Osteocyte (in vitro differentiated cells): ENCODE results near the gene SATL1. TPM values are rescaled to one million over a fixed set of nuclear protein-coding genes. Genes with fewer than 3 reads are reported as not detected.
A peak's percentile ranks its signal among the peaks of the same experiment; 100 is the strongest.
"Not testable (repeated sequence)": the region's sequence is repeated elsewhere in the genome, so short reads cannot be mapped to it uniquely, and the experiment has no call there.

ENCODE experiments used
- DNase-seq: peaks from one replicate; pipeline ENCODE4 v3.0.0; 2021; ENCODE audit warnings: mixed read lengths; ENCODE audit not compliant: unreplicated experiment; ENCODE audit errors: extremely low spot score
- H3K27ac Mint-ChIP-seq: one replicate; pipeline ENCODE4 v1.8.0; 2021; ENCODE audit warnings: mild to moderate bottlenecking, mixed read lengths; ENCODE audit not compliant: unreplicated experiment
- H3K27me3 Mint-ChIP-seq: one replicate; pipeline ENCODE4 v1.8.0; 2021; ENCODE audit warnings: mixed read lengths; ENCODE audit not compliant: unreplicated experiment
- H3K36me3 Mint-ChIP-seq: one replicate; pipeline ENCODE4 v1.8.0; 2021; ENCODE audit warnings: mixed read lengths; ENCODE audit not compliant: unreplicated experiment
- H3K4me1 Mint-ChIP-seq: one replicate; pipeline ENCODE4 v1.8.0; 2021; ENCODE audit warnings: mixed read lengths; ENCODE audit not compliant: unreplicated experiment
- H3K4me3 Mint-ChIP-seq: one replicate; pipeline ENCODE4 v1.8.0; 2021; ENCODE audit warnings: mild to moderate bottlenecking, moderate library complexity, mixed read lengths; ENCODE audit not compliant: unreplicated experiment
- H3K9me3 Mint-ChIP-seq: one replicate; pipeline ENCODE4 v1.8.0; 2021; ENCODE audit warnings: mixed read lengths; ENCODE audit not compliant: unreplicated experiment
- total RNA-seq: library from RNA; stranded (reverse); gene quantifications from 2 replicates; pipeline ENCODE4 v1.2.1, GENCODE V29; 2021
- TF ChIP-seq, protein P1 (sequence below): fragments of 200-600 bp; sonication (generic); IDR thresholded peaks from 2 replicates; pipeline ENCODE4 v1.5.0; 2021; ENCODE audit warnings: antibody characterized with exemption, mild to moderate bottlenecking, moderate library complexity

The SATL1 gene
- total RNA-seq, 1 donor from 2014 or later = not detected

DNA sequence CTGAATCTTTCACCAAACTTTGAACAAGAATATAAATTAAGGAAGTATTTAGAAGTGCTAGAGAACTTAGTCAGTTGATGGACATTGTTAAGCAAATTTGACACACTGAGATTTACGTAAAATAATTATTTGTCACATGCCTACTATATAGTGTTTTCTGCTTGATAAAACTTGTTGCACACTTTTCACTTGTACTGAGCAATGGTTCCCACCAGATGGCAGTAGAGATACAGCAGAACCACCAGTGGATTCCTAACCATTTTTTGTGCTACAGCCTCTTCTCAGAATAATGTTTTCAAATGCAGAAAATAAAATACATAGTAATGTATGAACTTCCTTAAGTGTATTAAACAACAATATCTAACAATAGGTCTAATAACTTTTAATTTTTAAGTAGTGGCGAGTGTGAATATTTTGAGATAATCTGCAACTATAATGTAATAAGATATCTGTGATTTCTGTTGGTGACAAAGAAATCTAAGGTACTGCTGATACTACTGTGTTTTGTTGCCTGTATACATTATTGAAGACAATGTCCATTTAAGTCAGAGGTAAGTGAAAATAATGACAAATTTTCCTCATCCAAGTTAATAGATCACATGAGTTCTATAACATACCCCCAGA, 158.7 kb downstream of the SATL1 start:
- peaks cover 6% of the 10 kb centered on the region for H3K36me3 Mint-ChIP-seq
- H3K27me3 Mint-ChIP-seq = no peaks in the 10 kb centered on the region
- no peaks in the 10 kb centered on the region for H3K9me3 Mint-ChIP-seq

DNA sequence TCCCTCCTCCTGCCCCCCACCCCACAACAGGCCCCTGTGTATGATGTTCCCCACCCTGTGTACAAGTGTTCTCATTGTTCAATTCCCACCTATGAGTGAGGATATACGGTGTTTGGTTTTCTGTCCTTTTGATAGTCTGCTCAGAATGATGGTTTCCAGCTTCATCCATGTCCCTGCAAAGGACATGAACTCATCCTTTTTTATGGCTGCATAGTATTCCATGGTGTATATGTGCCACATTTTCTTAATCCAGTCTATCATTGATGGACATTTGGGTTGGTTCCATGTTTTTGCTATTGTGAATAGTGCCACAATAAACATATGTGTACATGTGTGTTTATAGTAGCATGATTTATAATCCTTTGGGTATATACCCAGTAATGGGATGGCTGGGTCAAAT, 166.3 kb downstream of the SATL1 start:
- not testable (repeated sequence) for H3K9me3 Mint-ChIP-seq, H3K36me3 Mint-ChIP-seq

More for the DNA sequence above, 158.7 kb downstream of the SATL1 start:
- Mint-ChIP-seq H3K4me3 (no peak overlapping the region), H3K27ac (no peak overlapping the region), H3K4me1 (no peaks in the 10 kb centered on the region)
- DNase-seq = no peak
- TF ChIP-seq, protein P1, sequence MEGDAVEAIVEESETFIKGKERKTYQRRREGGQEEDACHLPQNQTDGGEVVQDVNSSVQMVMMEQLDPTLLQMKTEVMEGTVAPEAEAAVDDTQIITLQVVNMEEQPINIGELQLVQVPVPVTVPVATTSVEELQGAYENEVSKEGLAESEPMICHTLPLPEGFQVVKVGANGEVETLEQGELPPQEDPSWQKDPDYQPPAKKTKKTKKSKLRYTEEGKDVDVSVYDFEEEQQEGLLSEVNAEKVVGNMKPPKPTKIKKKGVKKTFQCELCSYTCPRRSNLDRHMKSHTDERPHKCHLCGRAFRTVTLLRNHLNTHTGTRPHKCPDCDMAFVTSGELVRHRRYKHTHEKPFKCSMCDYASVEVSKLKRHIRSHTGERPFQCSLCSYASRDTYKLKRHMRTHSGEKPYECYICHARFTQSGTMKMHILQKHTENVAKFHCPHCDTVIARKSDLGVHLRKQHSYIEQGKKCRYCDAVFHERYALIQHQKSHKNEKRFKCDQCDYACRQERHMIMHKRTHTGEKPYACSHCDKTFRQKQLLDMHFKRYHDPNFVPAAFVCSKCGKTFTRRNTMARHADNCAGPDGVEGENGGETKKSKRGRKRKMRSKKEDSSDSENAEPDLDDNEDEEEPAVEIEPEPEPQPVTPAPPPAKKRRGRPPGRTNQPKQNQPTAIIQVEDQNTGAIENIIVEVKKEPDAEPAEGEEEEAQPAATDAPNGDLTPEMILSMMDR = peak; percentile 86

DNA sequence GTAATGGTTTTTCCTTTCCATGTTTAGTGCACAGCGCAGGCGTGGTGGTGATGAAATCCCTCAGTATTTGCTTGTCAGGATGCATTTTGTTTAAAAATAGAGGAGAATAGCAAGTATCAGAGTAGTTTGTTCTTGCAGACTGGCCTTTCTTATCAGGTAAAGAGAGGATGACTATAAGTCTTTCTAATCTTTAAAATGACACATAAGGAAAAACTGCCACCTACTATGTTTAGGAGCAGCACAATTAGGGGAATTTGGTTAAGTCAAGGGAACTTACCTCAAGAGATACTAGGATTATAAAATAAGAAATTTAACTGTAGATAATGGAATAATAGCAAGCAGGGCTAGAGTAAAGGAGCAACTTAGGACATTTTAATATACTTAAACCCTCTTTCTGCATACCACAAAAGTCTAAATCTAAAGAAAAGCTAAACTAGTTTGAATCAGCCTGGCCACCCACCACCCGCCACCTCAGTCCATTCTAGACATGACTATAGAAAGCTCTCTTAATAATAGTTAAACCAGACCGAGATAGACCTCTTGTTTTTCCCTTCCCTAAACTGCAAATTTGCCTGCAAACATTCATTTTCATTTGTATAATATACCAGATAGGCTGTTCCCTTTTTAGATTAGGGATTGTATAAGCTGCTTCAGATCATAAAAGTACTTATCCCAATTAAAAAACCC, 177.9 kb downstream of the SATL1 start:
- H3K27me3 Mint-ChIP-seq = no peaks in the 10 kb centered on the region
- no peak overlapping the region for H3K27ac Mint-ChIP-seq
- DNase-seq = no peak
- TF ChIP-seq, protein P1 = no peak
- H3K4me3 Mint-ChIP-seq = no peak overlapping the region
- H3K36me3 Mint-ChIP-seq = peaks cover 10% of the 10 kb centered on the region
- peaks cover 26% of the 10 kb centered on the region for H3K9me3 Mint-ChIP-seq
- no peaks in the 10 kb centered on the region for H3K4me1 Mint-ChIP-seq

More for the DNA sequence above, 166.3 kb downstream of the SATL1 start:
- not testable (repeated sequence) for H3K4me3 Mint-ChIP-seq, DNase-seq, H3K4me1 Mint-ChIP-seq, H3K27me3 Mint-ChIP-seq, H3K27ac Mint-ChIP-seq

DNA sequence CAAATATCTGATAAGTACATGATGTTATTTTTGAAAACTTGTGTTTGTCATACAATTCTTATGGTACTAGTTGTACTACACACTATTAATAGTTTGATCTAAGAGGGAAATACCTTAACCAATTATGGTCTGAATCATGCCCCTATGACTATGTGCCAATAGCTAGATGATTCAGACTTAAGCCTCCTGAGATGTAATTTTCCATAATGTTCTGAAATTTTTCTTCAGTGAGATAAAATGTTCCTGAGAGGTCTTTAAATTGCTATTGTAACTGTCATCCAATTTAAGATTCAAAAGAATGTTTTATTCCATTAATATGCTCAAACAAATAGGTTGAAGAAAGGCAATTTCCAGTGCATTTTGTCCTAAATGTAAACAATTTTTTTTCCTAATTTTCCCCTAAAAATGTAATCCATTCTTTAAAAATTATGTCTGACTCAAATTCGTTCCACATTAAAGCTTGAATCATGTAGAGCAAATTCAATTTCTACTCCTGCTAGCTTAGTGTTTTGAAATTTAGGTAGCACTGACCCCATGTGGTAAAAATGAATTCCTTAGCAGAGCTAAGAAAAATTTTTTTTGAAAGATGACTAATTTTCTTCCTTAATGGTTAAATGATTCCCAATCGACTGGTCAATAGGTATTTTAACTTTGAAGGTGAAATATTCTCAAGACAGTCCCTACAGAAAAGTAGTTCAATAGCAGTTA, 190.8 kb downstream of the SATL1 start:
- DNase-seq = no peak

DNA sequence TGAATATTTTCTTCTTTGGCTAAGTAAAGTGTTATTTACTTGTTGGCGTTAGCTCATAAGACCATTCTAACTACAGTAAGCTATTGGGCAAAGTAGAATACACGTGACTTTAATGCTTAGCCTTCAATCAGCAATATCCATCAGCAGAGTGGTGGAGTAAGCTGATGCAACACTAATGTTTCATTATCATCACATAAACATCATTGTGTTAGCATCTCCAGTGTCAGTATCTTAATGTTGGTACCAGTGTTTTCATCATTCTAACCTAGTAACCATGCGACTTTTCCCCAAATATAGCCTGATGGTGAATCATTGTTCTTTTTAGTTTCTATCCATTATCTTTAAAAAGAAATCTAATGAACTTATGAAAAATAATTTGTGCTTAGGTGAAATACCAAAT, 191.4 kb downstream of the SATL1 start:
- TF ChIP-seq, protein P1 = no peak
- Mint-ChIP-seq H3K4me3 (no peak overlapping the region), H3K4me1 (peaks cover 22% of the 10 kb centered on the region), H3K9me3 (no peaks in the 10 kb centered on the region), H3K36me3 (no peaks in the 10 kb centered on the region), H3K27ac (peak overlapping the region; percentile 81), H3K27me3 (no peaks in the 10 kb centered on the region)
- DNase-seq = no peak

More for the DNA sequence above, 190.8 kb downstream of the SATL1 start:
- Mint-ChIP-seq H3K4me3 (no peak overlapping the region), H3K27me3 (no peaks in the 10 kb centered on the region), H3K4me1 (peaks cover 22% of the 10 kb centered on the region), H3K9me3 (no peaks in the 10 kb centered on the region), H3K36me3 (no peaks in the 10 kb centered on the region), H3K27ac (peak overlapping the region; percentile 81)
- TF ChIP-seq, protein P1 = peak; percentile 56
